HG03439 (cell line): ENCODE data around the gene BFSP1.

Source experiments
- ATAC-seq: cut with Tn5 transposase; IDR thresholded peaks from one replicate; pipeline ENCODE4 v1.9.1; 2021; ENCODE audit warnings: mild to moderate bottlenecking, moderate library complexity; ENCODE audit not compliant: unreplicated experiment

Gene BFSP1

DNA sequence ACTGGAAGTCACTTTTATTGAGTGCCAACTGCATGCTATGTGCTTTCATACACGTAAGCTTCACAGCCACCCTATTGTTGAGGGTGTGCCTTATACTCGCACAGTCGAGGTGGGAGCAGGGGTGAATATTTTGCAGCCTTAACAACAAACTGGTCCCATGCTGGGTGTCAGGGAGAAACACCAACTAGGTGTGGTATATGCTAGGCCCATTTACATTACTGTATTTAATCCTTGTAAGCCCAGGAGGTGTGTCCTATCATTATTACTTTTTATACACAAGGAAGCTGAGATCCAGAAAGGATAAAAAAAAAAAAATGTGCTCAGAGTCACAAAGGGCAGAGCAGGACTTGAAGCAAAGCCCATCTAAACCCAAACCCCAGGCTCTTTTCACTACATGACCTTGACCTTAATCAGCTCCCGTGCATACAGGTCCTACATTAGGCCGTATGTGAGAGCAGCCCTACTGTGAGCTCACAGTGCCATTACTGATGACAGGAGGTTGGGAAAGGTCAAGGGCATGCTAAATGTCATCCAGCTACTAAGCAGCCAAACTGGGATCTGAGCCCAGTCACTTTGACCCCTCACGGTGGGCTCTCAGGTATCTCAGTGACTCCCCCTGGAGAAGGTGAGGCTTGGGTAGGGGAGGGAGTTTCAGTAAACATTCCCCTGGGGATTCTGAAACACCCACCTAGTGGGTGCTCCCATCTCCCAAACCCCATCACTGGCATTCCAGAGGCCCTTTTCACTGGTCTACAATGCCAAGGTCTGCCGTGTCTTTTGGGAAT lies 61.7 kb downstream of the BFSP1 start:
- ATAC-seq: no peak

DNA sequence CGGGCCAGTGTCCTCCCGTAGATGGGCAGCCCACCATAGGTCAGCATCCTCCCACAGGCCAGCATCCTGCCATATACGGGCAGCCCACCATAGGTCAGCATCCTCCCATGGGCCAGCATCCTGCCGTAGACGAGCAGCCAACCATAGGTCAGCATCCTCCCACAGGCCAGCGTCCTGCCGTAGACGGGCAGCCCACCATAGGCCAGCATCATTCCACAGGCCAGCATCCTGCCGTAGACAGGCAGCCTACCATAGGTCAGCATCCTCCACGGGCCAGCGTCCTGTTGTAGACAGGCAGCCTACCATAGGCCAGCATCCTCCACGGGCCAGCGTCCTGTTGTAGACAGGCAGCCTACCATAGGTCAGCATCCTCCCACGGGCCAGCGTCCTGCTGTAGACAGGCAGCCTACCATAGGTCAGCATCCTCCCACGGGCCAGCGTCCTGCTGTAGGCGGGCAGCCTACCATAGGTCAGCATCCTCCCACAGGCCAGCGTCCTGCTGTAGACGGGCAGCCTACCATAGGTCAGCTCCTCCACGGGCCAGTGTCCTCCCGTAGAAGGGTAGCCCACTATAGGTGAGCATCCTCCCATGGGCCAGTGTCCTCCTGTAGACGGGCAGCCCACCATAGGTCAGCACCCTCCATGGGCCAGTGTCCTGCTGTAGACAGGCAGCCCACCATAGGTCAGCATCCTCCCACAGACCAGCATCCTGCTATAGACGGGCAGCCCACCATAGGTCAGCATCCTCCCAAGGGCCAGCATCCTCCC lies 62.9 kb downstream of the BFSP1 start:
- no peak for ATAC-seq

DNA sequence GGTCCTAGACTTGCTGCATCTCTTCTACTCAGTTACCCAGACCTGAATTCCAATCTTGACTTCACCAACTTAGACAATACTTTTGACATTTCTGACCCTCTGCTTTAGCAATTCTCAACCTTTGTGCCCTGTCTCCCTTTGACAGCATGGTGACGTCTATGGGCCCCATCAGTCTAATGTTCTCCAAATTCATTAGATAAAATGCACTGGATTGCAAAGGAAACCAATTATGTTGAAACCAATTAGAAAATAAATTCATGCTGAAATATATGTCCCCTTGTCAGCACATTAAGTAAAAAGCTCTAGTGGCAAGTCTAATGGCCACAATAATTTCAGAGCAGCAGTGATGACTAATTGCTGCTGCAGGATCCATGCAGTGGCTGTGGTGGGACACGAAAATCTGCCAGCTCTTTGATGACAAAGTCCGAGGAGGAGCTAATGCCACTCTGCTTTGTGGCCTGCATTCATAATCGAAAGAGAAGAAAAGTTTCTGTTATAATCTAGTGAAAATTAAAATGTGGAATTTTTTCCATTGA lies 64.0 kb downstream of the BFSP1 start:
- ATAC-seq: no peak

DNA sequence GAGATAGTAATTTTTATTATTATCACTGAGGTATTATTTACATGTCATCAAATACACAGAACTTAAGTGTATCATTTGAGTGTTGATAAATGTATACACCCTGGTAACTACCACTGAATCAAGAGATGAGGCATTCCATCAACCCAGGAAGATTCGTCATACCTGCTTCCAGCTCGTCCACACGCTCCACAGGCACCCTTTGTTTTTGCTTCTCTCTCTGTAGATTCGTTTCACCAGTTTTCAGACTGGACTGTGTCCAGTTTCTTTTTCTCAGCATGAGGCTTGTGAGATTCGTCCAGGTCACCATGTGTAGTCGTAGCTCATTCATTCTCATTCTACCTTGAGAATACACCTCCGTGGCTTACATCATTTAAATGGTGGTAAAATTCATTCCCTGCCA lies 64.5 kb downstream of the BFSP1 start:
- no peak for ATAC-seq

DNA sequence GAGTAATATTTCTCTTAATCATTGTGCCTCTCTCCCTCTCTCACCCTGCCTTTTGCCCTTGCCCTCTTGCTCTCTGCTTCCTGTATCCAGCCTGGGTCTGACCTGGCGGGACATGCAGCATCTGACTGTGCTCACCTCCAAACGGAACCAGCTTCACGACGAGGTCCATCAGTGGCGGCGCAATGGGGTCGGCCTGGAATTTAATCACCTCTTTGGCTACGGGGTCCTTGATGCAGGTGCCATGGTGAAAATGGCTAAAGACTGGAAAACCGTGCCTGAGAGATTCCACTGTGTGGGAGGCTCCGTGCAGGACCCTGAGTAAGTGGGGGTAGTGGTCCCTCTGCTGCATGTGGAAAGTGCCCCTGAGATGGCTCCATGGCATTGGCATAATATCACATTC lies 65.9 kb downstream of the BFSP1 start:
- no peak for ATAC-seq

DNA sequence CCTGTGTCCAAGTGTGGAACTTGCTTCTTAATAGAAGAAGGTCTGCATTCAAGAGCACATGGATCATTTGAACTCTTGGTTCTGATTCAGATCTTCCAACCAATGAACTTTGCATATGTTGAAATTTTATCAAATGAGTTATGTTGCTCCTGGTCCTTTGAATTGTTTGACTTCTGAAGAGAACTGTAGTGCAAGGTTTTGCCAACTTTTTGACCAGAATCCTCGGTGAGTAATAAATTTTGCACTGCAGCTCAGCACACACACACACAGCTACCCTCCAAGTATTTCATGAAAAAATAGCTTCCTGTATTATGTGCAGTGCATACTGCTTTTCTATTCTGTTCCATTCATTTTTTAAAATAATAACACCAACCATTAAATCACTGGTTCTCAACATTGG lies 67.5 kb downstream of the BFSP1 start:
- no peak for ATAC-seq

DNA sequence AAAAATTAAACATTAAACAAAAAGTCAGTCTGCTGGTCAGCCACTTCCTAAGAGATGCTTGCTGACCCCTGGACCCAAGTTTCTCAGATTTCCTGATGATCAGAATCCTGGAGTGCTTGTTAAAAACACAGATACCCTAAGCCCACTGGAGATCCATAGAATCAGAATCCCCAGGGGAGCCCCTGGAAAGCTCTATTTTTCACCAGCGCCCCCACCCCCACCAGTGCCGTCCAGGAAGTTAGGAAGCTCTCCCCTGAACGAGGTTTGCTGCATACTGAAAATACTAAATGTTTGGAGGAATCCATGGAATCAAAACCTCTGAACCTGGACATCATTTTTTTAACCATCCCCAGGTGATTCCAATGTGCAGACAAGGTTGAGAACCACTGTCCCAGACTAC lies 69.2 kb downstream of the BFSP1 start:
- no peak for ATAC-seq

DNA sequence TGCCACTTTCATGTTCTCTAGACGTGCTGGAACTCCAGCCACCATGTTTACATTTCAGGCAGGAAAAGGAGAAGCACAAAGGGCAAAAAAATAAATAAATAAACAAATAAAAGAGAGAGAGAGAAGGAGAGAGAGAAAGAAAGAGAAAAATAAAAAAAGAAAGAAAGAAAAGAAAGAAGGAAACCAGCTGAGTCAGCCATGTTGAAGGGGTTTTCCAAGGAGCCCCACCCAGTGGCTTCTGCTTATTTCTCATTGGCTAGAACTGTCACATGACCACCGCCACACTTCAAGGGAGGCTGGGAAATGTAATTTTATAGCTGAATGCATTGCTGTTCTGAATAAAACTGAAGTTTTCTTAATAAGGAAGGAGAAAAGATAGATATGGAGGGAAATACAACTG lies 71.1 kb downstream of the BFSP1 start:
- ATAC-seq: no peak

DNA sequence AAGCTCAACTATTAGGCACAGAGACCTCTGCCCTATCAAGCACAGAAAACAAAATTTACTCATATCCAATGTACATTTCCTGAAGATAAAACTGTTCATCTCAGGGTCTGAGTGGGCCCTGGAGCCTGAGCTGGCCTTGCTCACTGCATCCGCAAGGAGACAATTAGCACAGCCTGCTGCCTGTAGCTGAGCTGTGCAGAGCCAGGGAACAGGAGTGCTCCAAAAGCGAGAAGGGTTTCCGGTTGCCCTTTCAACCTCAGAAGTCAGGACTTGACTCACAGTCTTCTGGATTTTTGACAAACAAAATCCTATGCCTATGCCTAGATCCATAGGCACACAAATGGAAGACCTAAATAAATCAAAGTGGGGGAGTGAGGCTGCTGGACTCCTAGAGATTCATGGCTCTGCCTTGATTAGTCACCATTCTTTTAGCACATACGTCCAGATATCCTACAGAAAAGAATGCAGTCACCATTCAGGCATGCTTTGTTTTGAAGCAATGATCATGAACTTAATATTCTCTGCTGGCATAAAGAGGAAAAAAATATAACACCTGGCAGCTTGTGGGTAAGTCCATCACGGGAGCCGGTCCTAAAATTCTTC lies 73.5 kb downstream of the BFSP1 start:
- ATAC-seq: no peak

DNA sequence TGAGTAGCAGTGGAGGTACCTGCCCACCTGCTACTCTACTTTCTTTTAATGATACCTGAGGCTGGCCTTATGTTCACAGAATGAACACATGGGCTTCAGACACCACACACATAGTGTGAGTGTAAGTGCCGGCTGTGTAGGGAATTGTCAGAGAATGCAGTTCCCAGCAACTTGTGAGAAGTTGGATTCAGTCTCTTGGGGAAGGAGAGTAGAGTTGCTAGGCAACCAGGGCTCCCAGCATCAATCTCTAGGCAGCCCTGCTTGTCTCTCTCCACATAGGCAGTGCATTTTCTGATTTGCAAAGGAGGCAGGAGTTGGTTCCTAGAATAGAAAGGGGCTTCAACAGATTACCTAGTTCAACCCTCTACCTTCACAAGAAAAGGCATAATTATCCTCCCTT lies 74.1 kb downstream of the BFSP1 start:
- no peak for ATAC-seq

DNA sequence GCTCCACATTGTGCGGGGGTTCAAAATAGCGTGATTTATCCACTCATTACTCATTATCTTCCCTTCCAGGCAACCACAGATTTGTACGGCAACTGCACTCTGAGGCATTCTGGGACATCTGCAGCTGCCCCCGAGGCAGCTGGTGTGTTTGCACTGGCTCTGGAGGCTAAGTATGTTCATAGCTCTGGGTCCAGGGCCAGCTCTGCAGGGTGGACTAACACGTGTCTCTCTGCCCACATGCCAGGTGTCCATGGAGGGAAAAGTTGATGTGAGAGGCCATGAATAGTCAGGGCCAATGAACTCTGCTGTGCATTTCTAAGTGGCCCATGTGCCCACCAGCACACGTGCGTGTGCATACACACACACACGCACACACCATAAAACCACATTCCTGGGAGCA lies 74.9 kb downstream of the BFSP1 start:
- ATAC-seq: no peak

DNA sequence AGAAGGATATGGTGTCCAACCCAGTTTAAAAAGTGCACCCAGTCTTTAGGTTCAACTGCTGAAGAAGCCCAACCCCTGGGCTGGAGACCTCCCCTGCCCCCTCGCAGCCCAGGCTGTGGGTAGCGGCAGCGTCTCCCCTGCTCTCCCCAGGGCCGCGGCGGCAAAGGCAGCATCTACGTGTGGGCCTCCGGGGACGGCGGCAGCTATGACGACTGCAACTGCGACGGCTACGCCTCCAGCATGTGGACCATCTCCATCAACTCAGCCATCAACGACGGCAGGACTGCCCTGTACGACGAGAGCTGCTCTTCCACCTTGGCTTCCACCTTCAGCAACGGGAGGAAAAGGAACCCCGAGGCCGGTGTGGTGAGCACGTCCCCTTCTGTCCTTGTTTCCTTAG lies 77.6 kb downstream of the BFSP1 start:
- no peak for ATAC-seq

DNA sequence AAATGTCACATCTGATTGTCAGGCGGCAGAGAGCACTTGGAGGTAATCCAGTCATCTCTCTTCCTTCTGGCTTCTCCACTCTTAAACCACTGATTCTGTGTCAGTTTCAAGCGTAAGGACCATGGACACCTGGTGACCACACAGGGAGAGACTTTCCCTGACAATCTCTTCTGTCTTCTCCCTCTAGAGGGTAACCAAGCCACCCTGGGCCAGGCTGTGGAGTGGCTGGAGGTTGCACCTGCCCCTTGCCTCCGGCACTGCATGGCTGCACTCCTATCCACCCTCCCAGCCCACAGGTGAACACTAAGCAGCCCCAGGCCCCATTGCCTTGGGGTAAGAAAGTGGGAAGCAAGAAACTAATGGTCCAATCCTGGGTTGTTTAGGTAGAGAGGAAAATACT lies 78.7 kb downstream of the BFSP1 start:
- ATAC-seq: no peak

DNA sequence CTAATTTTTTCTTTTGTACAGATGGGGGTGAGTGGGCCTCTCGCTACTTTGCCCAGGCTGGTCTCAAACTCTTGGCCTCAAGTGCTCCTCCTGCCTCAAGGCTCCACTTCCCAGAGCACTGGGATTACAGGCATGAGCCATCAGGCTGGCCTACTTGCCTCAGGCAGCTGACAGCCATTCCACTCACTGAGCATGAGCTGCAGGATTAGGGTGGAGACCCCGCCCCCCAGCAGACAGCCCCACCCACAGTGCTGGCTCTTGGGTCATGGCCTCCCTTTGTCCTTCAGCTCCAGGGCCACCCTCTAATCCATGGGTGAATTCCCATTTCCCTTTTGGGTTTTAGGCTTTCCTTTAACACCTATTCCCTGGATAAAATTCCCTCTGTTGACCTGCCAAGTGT lies 82.1 kb downstream of the BFSP1 start:
- no peak for ATAC-seq

DNA sequence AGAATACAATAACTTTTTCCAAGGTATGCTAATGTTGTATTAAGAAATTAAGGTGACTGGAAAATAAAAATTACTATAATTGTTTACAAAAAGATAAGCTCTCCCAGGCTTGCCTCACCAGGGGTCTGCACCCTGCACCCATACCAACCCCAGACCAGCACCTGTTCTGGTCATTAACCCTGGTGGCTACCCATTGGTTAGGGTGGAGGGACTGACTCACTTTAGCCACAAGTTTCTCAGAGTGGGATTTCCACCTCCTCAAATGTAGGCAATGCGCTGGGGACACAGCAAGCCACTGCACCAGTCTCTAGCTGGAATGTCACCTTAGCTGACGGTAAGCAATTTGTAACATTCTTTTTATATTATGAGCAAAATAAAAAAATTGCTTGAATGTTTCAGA lies 83.1 kb downstream of the BFSP1 start:
- ATAC-seq: no peak

DNA sequence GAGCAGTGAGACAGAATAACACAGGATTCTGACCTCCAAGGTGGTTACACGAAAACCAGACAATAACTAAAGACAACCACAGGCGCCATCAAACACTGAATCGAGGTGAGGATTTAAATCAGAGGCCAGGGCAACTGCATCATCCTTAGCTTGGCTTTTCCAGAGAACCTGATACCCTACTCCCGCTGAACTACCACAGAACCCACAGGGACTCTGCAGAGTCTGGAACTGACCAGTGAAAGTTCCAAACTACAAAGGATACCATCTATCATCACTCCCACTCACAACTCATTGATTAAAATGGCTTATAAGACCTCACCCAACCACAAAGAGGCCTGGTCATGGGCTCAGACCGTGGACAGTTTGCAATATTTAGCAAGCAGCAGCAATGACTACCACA lies 85.0 kb downstream of the BFSP1 start:
- no peak for ATAC-seq

DNA sequence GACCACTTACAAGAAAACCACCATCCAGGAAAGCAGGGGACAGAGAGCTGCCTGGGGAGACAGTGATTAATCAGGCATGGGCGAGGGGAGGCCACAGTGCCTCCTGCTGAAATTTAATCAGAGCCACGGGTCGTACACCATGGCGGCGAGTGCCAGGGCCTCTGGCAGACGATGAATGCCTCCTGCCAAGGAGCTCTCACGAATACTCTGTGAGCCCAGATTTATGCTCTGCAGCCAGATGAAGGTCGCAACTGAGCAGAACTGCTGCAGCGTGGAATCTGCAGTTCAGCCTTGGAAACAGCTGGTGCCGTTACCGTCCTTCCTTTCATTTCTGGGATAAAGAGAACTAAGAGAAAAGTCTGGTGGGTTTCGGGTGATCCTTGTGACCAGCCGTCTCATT lies 85.6 kb downstream of the BFSP1 start:
- ATAC-seq: no peak

DNA sequence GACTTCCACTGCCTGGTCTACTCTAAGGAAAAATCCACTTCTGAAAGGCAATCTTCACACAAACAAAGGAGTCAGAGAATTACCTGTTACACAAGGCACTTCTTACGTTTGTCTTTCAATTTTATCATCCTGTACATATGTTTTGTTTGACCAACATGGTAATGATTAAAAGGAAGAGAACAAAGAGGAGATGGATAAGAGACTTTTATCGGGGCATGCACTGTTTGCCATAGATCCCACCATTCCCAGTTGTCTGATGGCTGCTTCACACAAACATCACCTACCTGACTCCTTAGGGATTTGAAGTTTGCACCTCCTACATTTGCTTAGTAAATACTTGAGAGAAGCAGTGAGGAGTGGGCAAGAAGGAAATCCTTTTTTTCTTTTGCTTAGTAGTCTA lies 87.1 kb downstream of the BFSP1 start:
- no peak for ATAC-seq
